GM12878 (cell line): ENCODE measurements around the gene MXI1. TPM values are rescaled to one million over a fixed set of nuclear protein-coding genes. Genes with fewer than 3 reads are reported as not detected.

ENCODE experiments used
- ATAC-seq: fragments of 200-7000 bp; cut with Tn5 transposase; 3 replicates; pipeline ENCODE4 v1.9.1; 2020; ENCODE audit warnings: mild to moderate bottlenecking, moderate library complexity
- BruUV-seq: library from RNA; stranded (reverse); fragments of 400-500 nt; replicated peaks from 2 replicates; lab custom pipeline; 2021; lab: Mats Ljungman, UMichigan
- CTCF ChIA-PET: fragments of 300-600 bp; sonication (Branson Sonifier 250); formaldehyde crosslinking; extraction: SDS; loops from one replicate; lab custom pipeline; 2021; ENCODE audit warnings: inconsistent platforms; lab: Yijun Ruan, JAX
- POLR2A ChIA-PET: fragments of 350-600 bp; formaldehyde crosslinking; extraction: SDS; loops from one replicate; lab custom pipeline; 2021; ENCODE audit warnings: inconsistent platforms; lab: Charles Lee
- RAD21 ChIA-PET: fragments of 300-600 bp; sonication (Branson Sonifier 250); formaldehyde crosslinking; loops from one replicate; lab custom pipeline; 2023; ENCODE audit warnings: antibody characterized with exemption; ENCODE audit not compliant: unreplicated experiment; lab: Charles Lee
- SMC1A ChIA-PET: fragments of 300-600 bp; sonication (Branson Sonifier 250); formaldehyde crosslinking; loops from one replicate; lab custom pipeline; 2023; ENCODE audit not compliant: unreplicated experiment, uncharacterized antibody; lab: Charles Lee
- DNase-seq: peaks from one replicate; pipeline ENCODE4 v3.0.0-alpha.2; 2011; ENCODE audit warnings: low read depth, low spot score
- FAIRE-seq: peaks from 3 replicates; lab custom pipeline; 2011; peaks lifted over from hg19 to GRCh38; lab: Jason Lieb, UNC
- H2AFZ ChIP-seq: 2 replicates; pipeline ENCODE4 v1.6.0; 2011; ENCODE audit warnings: low read depth, low read length, control low read depth; ENCODE audit not compliant: control insufficient read depth
- H3K27ac ChIP-seq: 2 replicates; pipeline ENCODE4 v1.5.1; 2011; ENCODE audit warnings: control low read depth; ENCODE audit not compliant: control insufficient read depth, insufficient read depth
- H3K27me3 ChIP-seq, 2 experiments: replicated peaks in 1 of 2; 2 replicates each; pipeline versions ENCODE4 v1.6.0 to v1.6.1; 2011; ENCODE audit warnings: low read length in 1 of 2; ENCODE audit not compliant: control insufficient read depth in 2 of 2, insufficient read depth in 2 of 2
- H3K36me3 ChIP-seq, 2 experiments: 2 replicates each; pipeline ENCODE4 v1.5.1; 2011; ENCODE audit warnings: low read length in 1 of 2; ENCODE audit not compliant: control insufficient read depth in 2 of 2, insufficient read depth in 2 of 2
- H3K4me1 ChIP-seq: 2 replicates; pipeline ENCODE4 v1.6.1; 2011; ENCODE audit warnings: mild to moderate bottlenecking, low read length, moderate library complexity, mixed read lengths; ENCODE audit not compliant: control insufficient read depth, insufficient read depth
- H3K4me2 ChIP-seq: 2 replicates; pipeline ENCODE4 v1.6.0; 2011; ENCODE audit warnings: control low read depth; ENCODE audit not compliant: control insufficient read depth, insufficient read depth
- H3K4me3 ChIP-seq: fragments of 200-600 bp; sonication (generic); 2 replicates; pipeline ENCODE4 v1.5.1; 2016
- H3K79me2 ChIP-seq: 2 replicates; pipeline ENCODE4 v1.6.0; 2011; ENCODE audit warnings: low read length; ENCODE audit not compliant: control insufficient read depth, insufficient read depth
- H3K9ac ChIP-seq: 2 replicates; pipeline ENCODE4 v1.8.0; 2011; ENCODE audit warnings: low read length, control low read depth, mixed read lengths; ENCODE audit not compliant: control insufficient read depth, insufficient read depth
- H3K9me3 ChIP-seq: replicated peaks from 3 replicates; pipeline ENCODE4 v1.5.1; 2011; ENCODE audit warnings: mild to moderate bottlenecking, low read length; ENCODE audit not compliant: control insufficient read depth, insufficient read depth
- H4K20me1 ChIP-seq: 2 replicates; pipeline ENCODE4 v1.6.0; 2011; ENCODE audit not compliant: control insufficient read depth, insufficient read depth
- BACH1 ChIP-seq: fragments of 450-650 bp; IDR thresholded peaks from 2 replicates; pipeline ENCODE4 v1.6.1; 2017; ENCODE audit warnings: mild to moderate bottlenecking, borderline replicate concordance
- CHD2 ChIP-seq: IDR thresholded peaks from 2 replicates; pipeline ENCODE4 v1.6.1; 2011; ENCODE audit warnings: low read depth, low read length, improper control_type of control experiment, borderline replicate concordance
- EGR1 ChIP-seq, 2 experiments: IDR thresholded peaks; 1 replicate in 1 of 2; 2 replicates in 1 of 2; pipeline ENCODE4 v1.6.1; 2011 to 2012; ENCODE audit warnings: low read depth in 2 of 2, low read length in 2 of 2, borderline replicate concordance in 1 of 2, mild to moderate bottlenecking in 1 of 2, moderate library complexity in 1 of 2
- MYB ChIP-seq: fragments of 150-350 bp; IDR thresholded peaks from 2 replicates; pipeline ENCODE4 v1.6.1; 2014; ENCODE audit warnings: mild to moderate bottlenecking, low read depth, low read length, borderline replicate concordance
- PKNOX1 ChIP-seq: fragments of 450-650 bp; IDR thresholded peaks from 2 replicates; pipeline ENCODE4 v1.6.1; 2016; ENCODE audit warnings: mild to moderate bottlenecking
- SP1 ChIP-seq: IDR thresholded peaks from one replicate; pipeline ENCODE4 v1.6.1; 2011; ENCODE audit warnings: low read depth, low read length
- WGBS: methylation state at CpG from one replicate; pipeline ENCODE4 v1.1.6; 2016; ENCODE audit warnings: low lambda C conversion rate; ENCODE audit not compliant: insufficient replicate concordance, insufficient coverage; ENCODE audit errors: missing lambda C conversion rate; 5-methylcytosine and 5-hydroxymethylcytosine counted together
- in situ Hi-C: fragments of 300-500 bp; cut with MboI; formaldehyde crosslinking; loops from 9 replicates; pipeline ENCODE4 v1.14.3; 2018; ENCODE audit warnings: mixed read lengths
- intact Hi-C: fragments of 100-400 bp; cut with micrococcal nuclease; formaldehyde crosslinking; loops from one replicate; pipeline ENCODE4 v1.14.2; 2022; ENCODE audit not compliant: unreplicated experiment
- polyA plus RNA-seq, 11 experiments: library from polyadenylated mRNA; depleted of rRNA in 4 of 11; unstranded in 6 of 11; stranded (reverse) in 5 of 11; fragments of >200 nt; fragmentation: Nextera tagmentation in 4 of 11; fragmentation: Illumina TruSeq in 1 of 11; extraction: Ambion mirVana in 4 of 11; extraction: Trizol in 1 of 11; gene quantifications; 1 replicate in 1 of 11; 2 replicates in 10 of 11; pipeline versions ENCODE4 v1.2.1 to v1.2.3, GENCODE V29; 2011 to 2016; ENCODE audit warnings: inconsistent platforms in 2 of 11, missing spikeins in 2 of 11, low read depth in 1 of 11
- total RNA-seq, 4 experiments: library from RNA; depleted of rRNA in 3 of 4; stranded (reverse); fragments of >200 nt in 3 of 4; fragmentation: Illumina TruSeq in 1 of 4; extraction: Trizol in 1 of 4; gene quantifications; 2 replicates each; pipeline versions ENCODE4 v1.2.1 to v1.2.3, GENCODE V29; 2013 to 2021
- TF ChIP-seq, protein P1 (sequence below): fragments of 450-650 bp; IDR thresholded peaks from 2 replicates; pipeline ENCODE4 v1.6.1; 2017; ENCODE audit warnings: mild to moderate bottlenecking, low read depth, inconsistent platforms; ENCODE audit not compliant: poor library complexity, severe bottlenecking
- TF ChIP-seq, protein P2 (sequence below): fragments of 150-350 bp; IDR thresholded peaks from 2 replicates; pipeline ENCODE4 v1.6.1; 2014; ENCODE audit warnings: mild to moderate bottlenecking, low read depth, low read length

Gene MXI1
- total and polyA plus RNA-seq, 10 of the 15 experiments (the other 5 are each of a cell fraction or from before 2014, with no cell fraction given): 0.23 to 8.0 (median 0.41) TPM

- TF ChIP-seq CHD2 (no peak), SP1 (no peak), BACH1 (no peak), PKNOX1 (no peak), MYB (no peak), EGR1 (IDR thresholded peaks at IDR 0.05; ENCODE audit: borderline replicate concordance in 1 of 2, low read depth in 2 of 2, low read length in 2 of 2) (no peak)
- TF ChIP-seq, protein P1, sequence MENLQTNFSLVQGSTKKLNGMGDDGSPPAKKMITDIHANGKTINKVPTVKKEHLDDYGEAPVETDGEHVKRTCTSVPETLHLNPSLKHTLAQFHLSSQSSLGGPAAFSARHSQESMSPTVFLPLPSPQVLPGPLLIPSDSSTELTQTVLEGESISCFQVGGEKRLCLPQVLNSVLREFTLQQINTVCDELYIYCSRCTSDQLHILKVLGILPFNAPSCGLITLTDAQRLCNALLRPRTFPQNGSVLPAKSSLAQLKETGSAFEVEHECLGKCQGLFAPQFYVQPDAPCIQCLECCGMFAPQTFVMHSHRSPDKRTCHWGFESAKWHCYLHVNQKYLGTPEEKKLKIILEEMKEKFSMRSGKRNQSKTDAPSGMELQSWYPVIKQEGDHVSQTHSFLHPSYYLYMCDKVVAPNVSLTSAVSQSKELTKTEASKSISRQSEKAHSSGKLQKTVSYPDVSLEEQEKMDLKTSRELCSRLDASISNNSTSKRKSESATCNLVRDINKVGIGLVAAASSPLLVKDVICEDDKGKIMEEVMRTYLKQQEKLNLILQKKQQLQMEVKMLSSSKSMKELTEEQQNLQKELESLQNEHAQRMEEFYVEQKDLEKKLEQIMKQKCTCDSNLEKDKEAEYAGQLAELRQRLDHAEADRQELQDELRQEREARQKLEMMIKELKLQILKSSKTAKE: no peak
- TF ChIP-seq, protein P2, sequence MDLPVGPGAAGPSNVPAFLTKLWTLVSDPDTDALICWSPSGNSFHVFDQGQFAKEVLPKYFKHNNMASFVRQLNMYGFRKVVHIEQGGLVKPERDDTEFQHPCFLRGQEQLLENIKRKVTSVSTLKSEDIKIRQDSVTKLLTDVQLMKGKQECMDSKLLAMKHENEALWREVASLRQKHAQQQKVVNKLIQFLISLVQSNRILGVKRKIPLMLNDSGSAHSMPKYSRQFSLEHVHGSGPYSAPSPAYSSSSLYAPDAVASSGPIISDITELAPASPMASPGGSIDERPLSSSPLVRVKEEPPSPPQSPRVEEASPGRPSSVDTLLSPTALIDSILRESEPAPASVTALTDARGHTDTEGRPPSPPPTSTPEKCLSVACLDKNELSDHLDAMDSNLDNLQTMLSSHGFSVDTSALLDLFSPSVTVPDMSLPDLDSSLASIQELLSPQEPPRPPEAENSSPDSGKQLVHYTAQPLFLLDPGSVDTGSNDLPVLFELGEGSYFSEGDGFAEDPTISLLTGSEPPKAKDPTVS: no peak
- ATAC-seq (no peak), FAIRE-seq (no peak), DNase-seq (no peak)
- Histone ChIP-seq H3K4me1 (no peaks in the 10 kb centered on the region; the same call in 1 of the 2 replicates), H3K27ac (no peak overlapping the region), H3K36me3 (no peaks in the 10 kb centered on the region), H2AFZ (no peak overlapping the region), H3K4me3 (no peak overlapping the region), H3K79me2 (no peaks in the 10 kb centered on the region), H3K9me3 (no peaks in the 10 kb centered on the region), H3K4me2 (no peak overlapping the region), H3K9ac (no peak overlapping the region), H4K20me1 (0 out of 2 replicates have a peak, but pooled peaks cover 3% of the 10 kb centered on the region), H3K27me3 (peaks cover 12 to 13% of the 10 kb centered on the region in 2 experiments)
- in situ Hi-C loops (no loop called here), intact Hi-C loops (no loop called here)
- BruUV-seq: no TSS peak
- SMC1A ChIA-PET: no interaction called here
- WGBS: 2% methylated on average over 13 of the region's 13 CpGs
- POLR2A ChIA-PET: no interaction called here
- RAD21 ChIA-PET: no interaction called here
- CTCF ChIA-PET: no interaction called here
These were observed 37.0 kb upstream of the MXI1 start for GRCh38 chr10:110170142-110170971.
